Panc1 (cell line): ENCODE measurements around the gene PHC2. TPM values are rescaled to one million over a fixed set of nuclear protein-coding genes. Genes with fewer than 3 reads are reported as not detected.
A peak's percentile ranks its signal among the peaks of the same experiment; 100 is the strongest.

Experiments used
- ATAC-seq: fragments of 200-7000 bp; cut with Tn5 transposase; 2 replicates; pipeline ENCODE4 v1.9.1; 2020; ENCODE audit warnings: mild to moderate bottlenecking, moderate library complexity
- BruUV-seq: library from RNA; stranded (reverse); fragments of 400-500 nt; replicated peaks from 2 replicates; lab custom pipeline; 2021; lab: Mats Ljungman, UMichigan
- CTCF ChIA-PET: fragments of 300-600 bp; sonication (Branson Sonifier 250); formaldehyde crosslinking; loops from one replicate; lab custom pipeline; 2022; ENCODE audit warnings: antibody characterized with exemption; lab: Charles Lee
- POLR2A ChIA-PET: fragments of 300-600 bp; sonication (Branson Sonifier 250); formaldehyde crosslinking; loops from one replicate; lab custom pipeline; 2022; ENCODE audit warnings: antibody characterized with exemption; lab: Charles Lee
- DNase-seq: peaks from one replicate; pipeline ENCODE4 v3.0.0-alpha.2; 2010; ENCODE audit warnings: low read depth, low spot score
- H3K27ac ChIP-seq: 2 replicates; pipeline ENCODE4 v1.5.1; 2011; ENCODE audit warnings: mild to moderate bottlenecking, low read length, inconsistent platforms
- H3K27me3 ChIP-seq: fragments of 200-500 bp; sonication (Bioruptor generic); 2 replicates; pipeline ENCODE4 v1.6.0; 2014; ENCODE audit warnings: low read length, inconsistent platforms; ENCODE audit not compliant: control insufficient read depth, insufficient read depth
- H3K36me3 ChIP-seq: fragments of 200-500 bp; sonication (Bioruptor generic); 2 replicates; pipeline ENCODE4 v1.5.1; 2014; ENCODE audit warnings: inconsistent platforms, mild to moderate bottlenecking, low read length, moderate library complexity; ENCODE audit not compliant: control insufficient read depth, insufficient read depth
- H3K4me1 ChIP-seq: 2 replicates; pipeline ENCODE4 v1.5.1; 2011; ENCODE audit warnings: inconsistent platforms, mild to moderate bottlenecking, low read length, moderate library complexity; ENCODE audit not compliant: control insufficient read depth, insufficient read depth
- H3K4me3 ChIP-seq, 2 experiments: 2 replicates each; pipeline ENCODE4 v1.5.1; 2011 to 2012; ENCODE audit warnings: low read depth in 2 of 2, low read length in 2 of 2, mild to moderate bottlenecking in 2 of 2, inconsistent platforms in 1 of 2, moderate library complexity in 1 of 2
- H3K9me3 ChIP-seq: fragments of 200-500 bp; sonication (Bioruptor generic); 2 replicates; pipeline ENCODE4 v1.5.1; 2014; ENCODE audit warnings: low read depth, mild to moderate bottlenecking, inconsistent platforms, low read length, moderate library complexity; ENCODE audit not compliant: control insufficient read depth, insufficient read depth
- POLR2AphosphoS5 ChIP-seq: IDR thresholded peaks from 2 replicates; pipeline ENCODE4 v1.6.1; 2012; ENCODE audit warnings: mild to moderate bottlenecking, low read depth, low read length, moderate library complexity
- SIN3A ChIP-seq: IDR thresholded peaks from 2 replicates; pipeline ENCODE4 v1.6.1; 2012; ENCODE audit warnings: low read depth, mild to moderate bottlenecking, low read length, moderate library complexity, borderline replicate concordance; ENCODE audit not compliant: insufficient read depth
- TCF7L2 ChIP-seq: IDR thresholded peaks from 2 replicates; pipeline ENCODE4 v1.6.1; 2011; ENCODE audit warnings: mild to moderate bottlenecking, low read depth, low read length, inconsistent platforms
- in situ Hi-C: cut with HindIII; loops from 2 replicates; pipeline ENCODE4 v1.10.0; 2016; ENCODE audit warnings: low sequenced_read_pairs, low pct_unique_long_range_greater_than_20kb
- intact Hi-C: fragments of 100-400 bp; cut with micrococcal nuclease; formaldehyde crosslinking; loops from one replicate; pipeline ENCODE4 v1.10.0; 2022; ENCODE audit not compliant: unreplicated experiment
- total RNA-seq: library from RNA; stranded (reverse); gene quantifications from one replicate; pipeline ENCODE4 v1.2.1, GENCODE V29; 2021; ENCODE audit not compliant: unreplicated experiment
- TF ChIP-seq, protein P1 (sequence below): fragments of 450-650 bp; IDR thresholded peaks from 2 replicates; pipeline ENCODE4 v1.5.1; 2017; ENCODE audit warnings: mild to moderate bottlenecking
- TF ChIP-seq, protein P2 (sequence below), 2 experiments: IDR thresholded peaks; 2 replicates each; pipeline ENCODE4 v1.6.1; 2011 to 2012; ENCODE audit warnings: low read depth in 2 of 2, control low read depth in 1 of 2, low read length in 1 of 2, mild to moderate bottlenecking in 1 of 2, moderate library complexity in 1 of 2; ENCODE audit not compliant: insufficient read depth in 1 of 2

The PHC2 gene
- total RNA-seq, 1 experiment from 2014 or later = 122 TPM

DNA sequence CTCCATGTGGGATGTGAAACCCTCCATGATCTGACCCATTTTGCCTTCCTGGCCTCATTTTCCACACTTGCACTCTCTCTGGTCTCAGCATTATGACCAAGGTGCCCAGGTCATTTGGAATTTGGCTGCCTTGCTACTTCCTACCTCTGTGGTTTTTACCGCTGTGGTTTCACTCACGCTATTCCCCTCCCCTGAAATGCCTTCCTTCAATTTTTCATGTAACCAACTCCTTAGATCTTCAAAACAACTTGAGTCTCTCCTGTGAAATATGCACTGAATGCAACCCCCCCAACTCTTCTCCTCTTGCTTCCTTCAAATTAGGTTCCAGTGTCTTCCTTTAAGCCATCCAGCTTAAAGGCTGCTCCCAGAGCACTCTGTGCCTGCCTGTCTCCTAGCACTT, 50.1 kb downstream of the PHC2 start:
- DNase-seq (no peak), ATAC-seq (no peak)
- Histone ChIP-seq H3K9me3 (no peaks in the 10 kb centered on the region), H3K27me3 (no peaks in the 10 kb centered on the region), H3K4me3 (no peak overlapping the region), H3K36me3 (no peaks in the 10 kb centered on the region), H3K27ac (no peak overlapping the region), H3K4me1 (no peaks in the 10 kb centered on the region)
- in situ Hi-C loops (no loop called here), intact Hi-C loops (no loop called here)
- no peak for TF ChIP-seq SIN3A
- TF ChIP-seq, protein P1, sequence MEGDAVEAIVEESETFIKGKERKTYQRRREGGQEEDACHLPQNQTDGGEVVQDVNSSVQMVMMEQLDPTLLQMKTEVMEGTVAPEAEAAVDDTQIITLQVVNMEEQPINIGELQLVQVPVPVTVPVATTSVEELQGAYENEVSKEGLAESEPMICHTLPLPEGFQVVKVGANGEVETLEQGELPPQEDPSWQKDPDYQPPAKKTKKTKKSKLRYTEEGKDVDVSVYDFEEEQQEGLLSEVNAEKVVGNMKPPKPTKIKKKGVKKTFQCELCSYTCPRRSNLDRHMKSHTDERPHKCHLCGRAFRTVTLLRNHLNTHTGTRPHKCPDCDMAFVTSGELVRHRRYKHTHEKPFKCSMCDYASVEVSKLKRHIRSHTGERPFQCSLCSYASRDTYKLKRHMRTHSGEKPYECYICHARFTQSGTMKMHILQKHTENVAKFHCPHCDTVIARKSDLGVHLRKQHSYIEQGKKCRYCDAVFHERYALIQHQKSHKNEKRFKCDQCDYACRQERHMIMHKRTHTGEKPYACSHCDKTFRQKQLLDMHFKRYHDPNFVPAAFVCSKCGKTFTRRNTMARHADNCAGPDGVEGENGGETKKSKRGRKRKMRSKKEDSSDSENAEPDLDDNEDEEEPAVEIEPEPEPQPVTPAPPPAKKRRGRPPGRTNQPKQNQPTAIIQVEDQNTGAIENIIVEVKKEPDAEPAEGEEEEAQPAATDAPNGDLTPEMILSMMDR = no peak
- TF ChIP-seq, protein P2, sequence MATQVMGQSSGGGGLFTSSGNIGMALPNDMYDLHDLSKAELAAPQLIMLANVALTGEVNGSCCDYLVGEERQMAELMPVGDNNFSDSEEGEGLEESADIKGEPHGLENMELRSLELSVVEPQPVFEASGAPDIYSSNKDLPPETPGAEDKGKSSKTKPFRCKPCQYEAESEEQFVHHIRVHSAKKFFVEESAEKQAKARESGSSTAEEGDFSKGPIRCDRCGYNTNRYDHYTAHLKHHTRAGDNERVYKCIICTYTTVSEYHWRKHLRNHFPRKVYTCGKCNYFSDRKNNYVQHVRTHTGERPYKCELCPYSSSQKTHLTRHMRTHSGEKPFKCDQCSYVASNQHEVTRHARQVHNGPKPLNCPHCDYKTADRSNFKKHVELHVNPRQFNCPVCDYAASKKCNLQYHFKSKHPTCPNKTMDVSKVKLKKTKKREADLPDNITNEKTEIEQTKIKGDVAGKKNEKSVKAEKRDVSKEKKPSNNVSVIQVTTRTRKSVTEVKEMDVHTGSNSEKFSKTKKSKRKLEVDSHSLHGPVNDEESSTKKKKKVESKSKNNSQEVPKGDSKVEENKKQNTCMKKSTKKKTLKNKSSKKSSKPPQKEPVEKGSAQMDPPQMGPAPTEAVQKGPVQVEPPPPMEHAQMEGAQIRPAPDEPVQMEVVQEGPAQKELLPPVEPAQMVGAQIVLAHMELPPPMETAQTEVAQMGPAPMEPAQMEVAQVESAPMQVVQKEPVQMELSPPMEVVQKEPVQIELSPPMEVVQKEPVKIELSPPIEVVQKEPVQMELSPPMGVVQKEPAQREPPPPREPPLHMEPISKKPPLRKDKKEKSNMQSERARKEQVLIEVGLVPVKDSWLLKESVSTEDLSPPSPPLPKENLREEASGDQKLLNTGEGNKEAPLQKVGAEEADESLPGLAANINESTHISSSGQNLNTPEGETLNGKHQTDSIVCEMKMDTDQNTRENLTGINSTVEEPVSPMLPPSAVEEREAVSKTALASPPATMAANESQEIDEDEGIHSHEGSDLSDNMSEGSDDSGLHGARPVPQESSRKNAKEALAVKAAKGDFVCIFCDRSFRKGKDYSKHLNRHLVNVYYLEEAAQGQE (IDR thresholded peaks at IDR 0.05; ENCODE audit: insufficient read depth in 1 of 2, low read depth in 2 of 2, low read length in 1 of 2) = no peak
- TF ChIP-seq POLR2AphosphoS5 = no peak
- TF ChIP-seq TCF7L2 = no peak
- no TSS peak for BruUV-seq
- ChIA-PET POLR2A (interaction anchor here (0.5 kb wide), 1 partner anchor 241 kb away, joined by 3 read pairs; no protein-coding TSS in a partner anchor), CTCF (interaction anchor here (1.1 kb wide), 1 partner anchor 85 kb away, joined by 4 read pairs; no protein-coding TSS in a partner anchor)

DNA sequence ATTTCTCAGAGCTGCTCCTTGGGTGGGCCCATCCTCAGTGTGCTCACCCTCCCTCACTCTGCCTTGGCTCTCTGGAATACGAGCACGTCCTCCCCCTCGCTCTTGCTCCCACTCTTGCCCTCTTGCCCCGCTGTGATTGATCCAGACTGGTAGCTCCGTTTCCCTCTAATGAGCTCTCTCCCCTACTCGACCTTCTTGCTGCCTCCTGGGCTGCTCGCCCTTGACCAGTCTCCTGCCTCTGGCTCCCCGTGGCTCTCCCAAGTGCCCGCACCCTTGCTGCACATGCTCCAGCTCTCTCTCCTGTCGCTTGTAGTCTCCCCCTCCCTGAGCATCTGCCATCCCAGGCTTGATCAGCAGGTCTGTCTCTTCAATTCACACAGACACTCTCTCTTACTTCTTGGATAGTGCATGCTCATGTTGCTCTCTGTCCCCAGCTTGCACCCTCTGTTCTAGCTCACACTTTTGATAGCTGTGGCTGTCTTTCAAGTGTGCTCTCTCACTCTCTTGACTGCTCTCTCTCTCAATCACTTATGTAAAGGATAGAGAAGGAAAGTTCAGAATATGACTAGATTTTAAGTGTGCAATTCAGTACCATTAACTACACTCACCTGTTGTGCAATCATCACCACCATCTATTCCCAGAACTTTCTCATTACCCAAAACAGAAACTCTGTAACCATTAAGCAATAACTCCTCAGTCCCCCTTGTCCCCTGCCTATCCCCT, 51.1 kb downstream of the PHC2 start:
- in situ Hi-C loops (no loop called here), intact Hi-C loops (no loop called here)
- ChIA-PET POLR2A (no interaction called here), CTCF (interaction anchor here (0.5 to 1.1 kb wide), 3 partner anchors 77 to 1372 kb away, joined by 3 to 4 read pairs (median 4); no protein-coding TSS in a partner anchor)
- ATAC-seq = peak; percentile 44
- Histone ChIP-seq H3K4me1 (no peaks in the 10 kb centered on the region), H3K27ac (no peak overlapping the region), H3K9me3 (no peaks in the 10 kb centered on the region), H3K4me3 (no peak overlapping the region), H3K27me3 (no peaks in the 10 kb centered on the region), H3K36me3 (no peaks in the 10 kb centered on the region)
- DNase-seq = no peak
- no TSS peak for BruUV-seq
- TF ChIP-seq TCF7L2 (no peak), POLR2AphosphoS5 (no peak), SIN3A (no peak)
- TF ChIP-seq, protein P1 = no peak
- TF ChIP-seq, protein P2 (IDR thresholded peaks at IDR 0.05; ENCODE audit: insufficient read depth in 1 of 2, low read depth in 2 of 2, low read length in 1 of 2) = no peak
